ENCODE measurements around the gene FDXACB1.

GRCh38 chr11:111923351-111923788 lies 44.4 kb upstream of the FDXACB1 start:
- TF ChIP-seq CTCF (IDR thresholded peaks at IDR 0.05; ENCODE audit: low read depth, low read length) (no peak), MAX (IDR thresholded peaks at IDR 0.05; ENCODE audit: low read depth, low read length) (no peak), MYC (IDR thresholded peaks at IDR 0.05; ENCODE audit: low read depth, low read length) (no peak)

All from NB4 (cell line).